HepG2 (cell line): Measurements from ENCODE around the gene PRKAR2A. TPM values are rescaled to one million over a fixed set of nuclear protein-coding genes. Genes with fewer than 3 reads are reported as not detected.

Source experiments
- ADNP ChIP-seq: sonication (generic); formaldehyde crosslinking; IDR thresholded peaks from 2 replicates; pipeline ENCODE4 v1.4.0; 2020; ENCODE audit warnings: missing genetic modification reagents
- CAMTA2 ChIP-seq: sonication (generic); formaldehyde crosslinking; IDR thresholded peaks from 2 replicates; pipeline ENCODE4 v1.4.0; 2020; ENCODE audit warnings: mild to moderate bottlenecking, missing genetic modification reagents, borderline replicate concordance
- HOXA5 ChIP-seq: sonication (generic); formaldehyde crosslinking; IDR thresholded peaks from 2 replicates; pipeline ENCODE4 v1.4.0; 2020; ENCODE audit warnings: missing genetic modification reagents
- ZNF331 ChIP-seq: sonication (generic); formaldehyde crosslinking; IDR thresholded peaks from 2 replicates; pipeline ENCODE4 v1.4.0; 2020; ENCODE audit warnings: missing genetic modification reagents
- ZNF652 ChIP-seq: IDR thresholded peaks from 2 replicates; pipeline ENCODE4 v1.6.1; 2016; ENCODE audit warnings: low read depth, borderline replicate concordance
- ZSCAN20 ChIP-seq: sonication (generic); formaldehyde crosslinking; IDR thresholded peaks from 2 replicates; pipeline ENCODE4 v1.4.0; 2020; ENCODE audit warnings: missing genetic modification reagents, mild to moderate bottlenecking, borderline replicate concordance
- polyA plus RNA-seq, 8 experiments: library from polyadenylated mRNA; depleted of rRNA in 3 of 8; stranded (reverse) in 7 of 8; unstranded in 1 of 8; fragments of >200 nt; fragmentation: Illumina TruSeq in 4 of 8; extraction: Trizol in 4 of 8; gene quantifications; 2 replicates each; pipeline versions ENCODE4 v1.2.1 to v1.2.3, GENCODE V29; 2011 to 2016; ENCODE audit warnings: low read depth in 4 of 8, missing spikeins in 1 of 8, mixed read lengths in 1 of 8; ENCODE audit not compliant: insufficient read depth in 1 of 8
- total RNA-seq, 5 experiments: library from RNA; depleted of rRNA; stranded (reverse); fragments of >200 nt; fragmentation: Illumina TruSeq; extraction: Trizol; gene quantifications; 2 replicates each; pipeline ENCODE4 v1.2.3, GENCODE V29; 2016; ENCODE audit warnings: low read depth in 1 of 5
- TF ChIP-seq, protein P1 (sequence below): IDR thresholded peaks from 2 replicates; pipeline ENCODE4 v1.4.0; 2020; ENCODE audit warnings: mild to moderate bottlenecking, missing genetic modification reagents
- TF ChIP-seq, protein P2 (sequence below): sonication (generic); formaldehyde crosslinking; IDR thresholded peaks from 2 replicates; pipeline ENCODE4 v1.5.1; 2020; ENCODE audit warnings: missing genetic modification reagents, mild to moderate bottlenecking, borderline replicate concordance

PRKAR2A gene
- total and polyA plus RNA-seq, 2 of the 13 experiments (the other 11 are each of a cell fraction or from before 2014, with no cell fraction given), result 11.8 to 29.2 TPM

DNA sequence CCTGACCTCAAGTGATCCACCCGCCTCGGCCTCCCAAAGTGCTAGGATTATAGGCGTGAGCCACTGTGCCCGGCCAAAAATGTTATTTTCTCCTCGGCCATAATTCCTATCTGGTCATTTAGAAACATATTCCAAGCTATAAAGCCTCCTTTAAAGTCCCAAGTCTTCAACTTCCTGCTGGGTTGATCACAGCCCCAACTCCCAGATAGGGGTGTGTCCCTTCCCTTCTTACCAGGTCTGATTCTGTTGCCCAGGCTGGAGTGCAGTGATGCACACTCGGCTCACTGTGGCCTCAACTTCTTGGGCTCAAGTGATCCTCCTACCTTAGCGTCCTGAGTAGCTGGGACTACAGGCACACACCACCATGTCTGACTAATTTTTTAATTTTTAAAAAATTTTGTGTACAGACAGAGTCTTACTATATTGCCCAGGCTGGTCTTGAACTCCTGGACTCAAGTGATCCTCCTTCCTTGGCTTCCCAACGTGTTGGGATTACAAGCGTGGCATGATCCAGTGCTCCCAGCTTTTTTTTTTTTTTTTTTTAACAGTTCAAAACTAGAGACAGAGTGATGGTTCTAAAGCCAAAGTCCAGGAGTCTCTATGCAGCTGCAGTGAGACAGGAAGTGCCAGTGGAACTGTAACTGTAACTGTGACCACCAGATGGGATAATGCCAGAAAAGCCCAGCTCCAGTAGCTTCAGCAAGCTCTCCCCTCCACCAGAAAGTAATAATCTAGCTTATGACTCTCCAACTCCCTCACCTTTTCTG lies 8.2 kb upstream of the PRKAR2A start (continued):
- TF ChIP-seq, protein P1, sequence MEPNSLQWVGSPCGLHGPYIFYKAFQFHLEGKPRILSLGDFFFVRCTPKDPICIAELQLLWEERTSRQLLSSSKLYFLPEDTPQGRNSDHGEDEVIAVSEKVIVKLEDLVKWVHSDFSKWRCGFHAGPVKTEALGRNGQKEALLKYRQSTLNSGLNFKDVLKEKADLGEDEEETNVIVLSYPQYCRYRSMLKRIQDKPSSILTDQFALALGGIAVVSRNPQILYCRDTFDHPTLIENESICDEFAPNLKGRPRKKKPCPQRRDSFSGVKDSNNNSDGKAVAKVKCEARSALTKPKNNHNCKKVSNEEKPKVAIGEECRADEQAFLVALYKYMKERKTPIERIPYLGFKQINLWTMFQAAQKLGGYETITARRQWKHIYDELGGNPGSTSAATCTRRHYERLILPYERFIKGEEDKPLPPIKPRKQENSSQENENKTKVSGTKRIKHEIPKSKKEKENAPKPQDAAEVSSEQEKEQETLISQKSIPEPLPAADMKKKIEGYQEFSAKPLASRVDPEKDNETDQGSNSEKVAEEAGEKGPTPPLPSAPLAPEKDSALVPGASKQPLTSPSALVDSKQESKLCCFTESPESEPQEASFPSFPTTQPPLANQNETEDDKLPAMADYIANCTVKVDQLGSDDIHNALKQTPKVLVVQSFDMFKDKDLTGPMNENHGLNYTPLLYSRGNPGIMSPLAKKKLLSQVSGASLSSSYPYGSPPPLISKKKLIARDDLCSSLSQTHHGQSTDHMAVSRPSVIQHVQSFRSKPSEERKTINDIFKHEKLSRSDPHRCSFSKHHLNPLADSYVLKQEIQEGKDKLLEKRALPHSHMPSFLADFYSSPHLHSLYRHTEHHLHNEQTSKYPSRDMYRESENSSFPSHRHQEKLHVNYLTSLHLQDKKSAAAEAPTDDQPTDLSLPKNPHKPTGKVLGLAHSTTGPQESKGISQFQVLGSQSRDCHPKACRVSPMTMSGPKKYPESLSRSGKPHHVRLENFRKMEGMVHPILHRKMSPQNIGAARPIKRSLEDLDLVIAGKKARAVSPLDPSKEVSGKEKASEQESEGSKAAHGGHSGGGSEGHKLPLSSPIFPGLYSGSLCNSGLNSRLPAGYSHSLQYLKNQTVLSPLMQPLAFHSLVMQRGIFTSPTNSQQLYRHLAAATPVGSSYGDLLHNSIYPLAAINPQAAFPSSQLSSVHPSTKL (CRISPR knock-in tag), result no peak
- TF ChIP-seq ZNF331 (CRISPR knock-in tag) (no peak), HOXA5 (CRISPR knock-in tag) (no peak), ZSCAN20 (CRISPR knock-in tag) (no peak), CAMTA2 (CRISPR knock-in tag) (no peak), ZNF652 (CRISPR knock-in tag) (no peak), ADNP (CRISPR knock-in tag) (no peak)
- TF ChIP-seq, protein P2, sequence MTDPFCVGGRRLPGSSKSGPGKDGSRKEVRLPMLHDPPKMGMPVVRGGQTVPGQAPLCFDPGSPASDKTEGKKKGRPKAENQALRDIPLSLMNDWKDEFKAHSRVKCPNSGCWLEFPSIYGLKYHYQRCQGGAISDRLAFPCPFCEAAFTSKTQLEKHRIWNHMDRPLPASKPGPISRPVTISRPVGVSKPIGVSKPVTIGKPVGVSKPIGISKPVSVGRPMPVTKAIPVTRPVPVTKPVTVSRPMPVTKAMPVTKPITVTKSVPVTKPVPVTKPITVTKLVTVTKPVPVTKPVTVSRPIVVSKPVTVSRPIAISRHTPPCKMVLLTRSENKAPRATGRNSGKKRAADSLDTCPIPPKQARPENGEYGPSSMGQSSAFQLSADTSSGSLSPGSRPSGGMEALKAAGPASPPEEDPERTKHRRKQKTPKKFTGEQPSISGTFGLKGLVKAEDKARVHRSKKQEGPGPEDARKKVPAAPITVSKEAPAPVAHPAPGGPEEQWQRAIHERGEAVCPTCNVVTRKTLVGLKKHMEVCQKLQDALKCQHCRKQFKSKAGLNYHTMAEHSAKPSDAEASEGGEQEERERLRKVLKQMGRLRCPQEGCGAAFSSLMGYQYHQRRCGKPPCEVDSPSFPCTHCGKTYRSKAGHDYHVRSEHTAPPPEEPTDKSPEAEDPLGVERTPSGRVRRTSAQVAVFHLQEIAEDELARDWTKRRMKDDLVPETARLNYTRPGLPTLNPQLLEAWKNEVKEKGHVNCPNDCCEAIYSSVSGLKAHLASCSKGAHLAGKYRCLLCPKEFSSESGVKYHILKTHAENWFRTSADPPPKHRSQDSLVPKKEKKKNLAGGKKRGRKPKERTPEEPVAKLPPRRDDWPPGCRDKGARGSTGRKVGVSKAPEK (CRISPR knock-in tag), result no peak
